Neural cell (in vitro differentiated cells): ENCODE measurements around the gene PRF1. TPM values are rescaled to one million over a fixed set of nuclear protein-coding genes. Genes with fewer than 3 reads are reported as not detected.

Experiments
- H2AFZ ChIP-seq: fragments of 200-600, 300-800 bp; sonication (generic), shearing (Covaris generic); 2 replicates; pipeline ENCODE4 v1.6.0; 2014; ENCODE audit warnings: low read depth, mild to moderate bottlenecking, antibody characterized with exemption, low read length, moderate library complexity
- H3F3A ChIP-seq: fragments of 200-600 bp; shearing (Covaris generic); 2 replicates; pipeline ENCODE4 v1.6.1; 2016; ENCODE audit warnings: mild to moderate bottlenecking, moderate library complexity, mixed read lengths, antibody characterized with exemption, low read length; ENCODE audit not compliant: insufficient read depth, poor library complexity, severe bottlenecking
- H3K27ac ChIP-seq: fragments of 200-600, 300-800 bp; sonication (generic), shearing (Covaris generic); 2 replicates; pipeline ENCODE4 v1.5.1; 2014; ENCODE audit warnings: mild to moderate bottlenecking, low read length, moderate library complexity
- H3K27me3 ChIP-seq: fragments of 300-800, 200-600 bp; sonication (generic), shearing (Covaris generic); 2 replicates; pipeline ENCODE4 v1.6.0; 2014; ENCODE audit warnings: mild to moderate bottlenecking, low read depth, low read length, moderate library complexity; ENCODE audit not compliant: insufficient read depth
- H3K36me3 ChIP-seq: fragments of 300-800, 200-600 bp; sonication (generic), shearing (Covaris generic); 2 replicates; pipeline ENCODE4 v1.5.1; 2014; ENCODE audit warnings: mild to moderate bottlenecking, antibody characterized with exemption, low read length, moderate library complexity; ENCODE audit not compliant: insufficient read depth
- H3K4me2 ChIP-seq: fragments of 300-800, 200-600 bp; sonication (generic), shearing (Covaris generic); 2 replicates; pipeline ENCODE4 v1.6.0; 2014; ENCODE audit warnings: mild to moderate bottlenecking, low read length
- H3K4me3 ChIP-seq: fragments of 300-800, 200-600 bp; sonication (generic), shearing (Covaris generic); 2 replicates; pipeline ENCODE4 v1.5.1; 2014; ENCODE audit warnings: mild to moderate bottlenecking, low read length, moderate library complexity
- H3K79me2 ChIP-seq: fragments of 200-600 bp; shearing (Covaris generic); replicated peaks from 2 replicates; pipeline ENCODE4 v1.6.0; 2014; ENCODE audit warnings: mild to moderate bottlenecking, low read length, moderate library complexity; ENCODE audit not compliant: insufficient read depth
- H3K9ac ChIP-seq: fragments of 300-800, 200-600 bp; sonication (generic), shearing (Covaris generic); 2 replicates; pipeline ENCODE4 v1.6.1; 2016; ENCODE audit warnings: mild to moderate bottlenecking, low read length, mixed read lengths
- H3K9me2 ChIP-seq: fragments of 200-600 bp; shearing (Covaris generic); 2 replicates; pipeline ENCODE4 v1.6.1; 2016; ENCODE audit warnings: mild to moderate bottlenecking, low read length, mixed read lengths; ENCODE audit not compliant: insufficient read depth
- H3K9me3 ChIP-seq: fragments of 200-600, 300-800 bp; sonication (generic), shearing (Covaris generic); 2 replicates; pipeline ENCODE4 v1.6.1; 2016; ENCODE audit warnings: mild to moderate bottlenecking, mixed run types, low read length, moderate library complexity, mixed read lengths
- H4K20me1 ChIP-seq: fragments of 200-600 bp; shearing (Covaris generic); 2 replicates; pipeline ENCODE4 v1.6.1; 2016; ENCODE audit warnings: mild to moderate bottlenecking, mixed run types; ENCODE audit not compliant: insufficient read depth
- CTCF ChIP-seq: fragments of 450-650 bp; IDR thresholded peaks from 2 replicates; pipeline ENCODE4 v1.5.1; 2014; ENCODE audit warnings: antibody characterized with exemption, mild to moderate bottlenecking, moderate library complexity; ENCODE audit not compliant: poor library complexity, severe bottlenecking
- EP300 ChIP-seq: fragments of 450-650 bp; conservative IDR thresholded peaks from 2 replicates; pipeline ENCODE4 v1.6.1; 2014; ENCODE audit warnings: antibody characterized with exemption, mild to moderate bottlenecking, moderate library complexity; ENCODE audit not compliant: poor library complexity, severe bottlenecking
- EZH2 ChIP-seq: fragments of 200-600, 300-800 bp; shearing (Covaris generic), sonication (generic); IDR thresholded peaks from 2 replicates; pipeline ENCODE4 v1.6.1; 2014; ENCODE audit warnings: antibody characterized with exemption, low read length, borderline replicate concordance, mild to moderate bottlenecking; ENCODE audit not compliant: insufficient read depth, poor library complexity, severe bottlenecking
- MXI1 ChIP-seq: fragments of 450-650 bp; conservative IDR thresholded peaks from 2 replicates; pipeline ENCODE4 v1.6.1; 2014; ENCODE audit warnings: antibody characterized with exemption, mild to moderate bottlenecking; ENCODE audit not compliant: poor library complexity, severe bottlenecking
- POLR2AphosphoS5 ChIP-seq: IDR thresholded peaks from 2 replicates; pipeline ENCODE4 v1.6.1; 2012
- RAD21 ChIP-seq: fragments of 450-650 bp; conservative IDR thresholded peaks from 2 replicates; pipeline ENCODE4 v1.6.1; 2014; ENCODE audit warnings: antibody characterized with exemption, mild to moderate bottlenecking, moderate library complexity
- REST ChIP-seq: IDR thresholded peaks from 2 replicates; pipeline ENCODE4 v1.6.1; 2012; ENCODE audit warnings: borderline replicate concordance
- SMC3 ChIP-seq: fragments of 450-650 bp; conservative IDR thresholded peaks from 2 replicates; pipeline ENCODE4 v1.6.1; 2014; ENCODE audit warnings: antibody characterized with exemption, mild to moderate bottlenecking, moderate library complexity; ENCODE audit not compliant: poor library complexity
- TAF1 ChIP-seq: IDR thresholded peaks from 2 replicates; pipeline ENCODE4 v1.6.1; 2012; ENCODE audit warnings: low read depth
- polyA plus RNA-seq: library from polyadenylated mRNA; depleted of rRNA; stranded (reverse); fragments of >200 nt; gene quantifications from 2 replicates; pipeline ENCODE4 v1.2.3, GENCODE V29; 2014

The PRF1 gene
- polyA plus RNA-seq, 1 donor from 2014 or later = not detected

GRCh38 chr10:70578371-70578947 lies 24.1 kb downstream of the PRF1 start:
- Histone ChIP-seq H3K36me3 (no peaks in the 10 kb centered on the region), H4K20me1 (no peaks in the 10 kb centered on the region), H3K79me2 (no peaks in the 10 kb centered on the region), H3K4me2 (no peak overlapping the region), H3K27me3 (no peaks in the 10 kb centered on the region), H3K9me3 (no peaks in the 10 kb centered on the region), H3K9ac (no peak overlapping the region), H3K9me2 (no peaks in the 10 kb centered on the region), H3K27ac (no peak overlapping the region), H2AFZ (no peak overlapping the region), H3F3A (no peaks in the 10 kb centered on the region), H3K4me3 (no peak overlapping the region)
- TF ChIP-seq SMC3 (no peak), EP300 (no peak), POLR2AphosphoS5 (no peak), EZH2 (no peak), MXI1 (no peak), REST (no peak), TAF1 (no peak), RAD21 (no peak), CTCF (no peak)

- no peak overlapping the region for H3K4me2 ChIP-seq
- no peaks in the 10 kb centered on the region for H3K9me2 ChIP-seq
- no peak overlapping the region for H3K9ac ChIP-seq
- H3K79me2 ChIP-seq = no peaks in the 10 kb centered on the region
- no peaks in the 10 kb centered on the region for H3F3A ChIP-seq
- no peaks in the 10 kb centered on the region for H3K36me3 ChIP-seq
- H2AFZ ChIP-seq = no peak overlapping the region
- no peaks in the 10 kb centered on the region for H3K9me3 ChIP-seq
- H3K27ac ChIP-seq = no peak overlapping the region
- no peaks in the 10 kb centered on the region for H3K27me3 ChIP-seq
- TF ChIP-seq POLR2AphosphoS5 (no peak), TAF1 (no peak), RAD21 (no peak)
- no peak overlapping the region for H3K4me3 ChIP-seq
- H4K20me1 ChIP-seq = no peaks in the 10 kb centered on the region
Measured at GRCh38 chr10:70576803-70577517, 25.6 kb downstream of the PRF1 start.
